OCI-LY7 (cell line): ENCODE measurements around the gene FAM120A.

ENCODE experiments used
- EZH2phosphoT487 ChIP-seq: fragments of 200-600 bp; sonication (generic); IDR thresholded peaks from 2 replicates; pipeline ENCODE4 v1.6.1; 2018; ENCODE audit warnings: low read depth, borderline replicate concordance, mild to moderate bottlenecking, mixed run types, antibody characterized with exemption, low read length, moderate library complexity, mixed read lengths
- TF ChIP-seq, protein P1 (sequence below): fragments of 200-600 bp; sonication (generic); conservative IDR thresholded peaks from 2 replicates; pipeline ENCODE4 v1.5.1; 2014; ENCODE audit warnings: mild to moderate bottlenecking, antibody characterized with exemption, low read length, moderate library complexity, mixed read lengths

DNA sequence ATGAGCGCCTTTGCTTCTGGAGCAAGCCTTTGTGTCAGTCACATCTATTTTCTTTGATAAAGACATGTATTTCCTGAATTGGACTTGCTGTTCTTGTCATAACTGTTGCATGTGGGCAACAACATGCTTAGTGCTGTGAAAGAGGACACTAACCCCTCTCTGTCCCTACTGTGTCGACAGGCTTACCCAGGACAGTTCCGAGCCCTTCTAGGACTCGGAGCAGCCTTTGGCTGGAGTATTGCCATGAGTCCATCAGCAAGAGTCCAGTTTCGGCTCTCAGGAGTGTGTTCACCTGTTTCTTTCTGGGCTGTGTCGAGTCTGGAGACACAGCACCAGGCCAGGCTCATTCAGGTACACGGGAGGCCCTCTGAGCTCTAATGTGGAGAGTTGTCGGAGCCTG, 88.8 kb downstream of the FAM120A start:
- TF ChIP-seq, protein P1, sequence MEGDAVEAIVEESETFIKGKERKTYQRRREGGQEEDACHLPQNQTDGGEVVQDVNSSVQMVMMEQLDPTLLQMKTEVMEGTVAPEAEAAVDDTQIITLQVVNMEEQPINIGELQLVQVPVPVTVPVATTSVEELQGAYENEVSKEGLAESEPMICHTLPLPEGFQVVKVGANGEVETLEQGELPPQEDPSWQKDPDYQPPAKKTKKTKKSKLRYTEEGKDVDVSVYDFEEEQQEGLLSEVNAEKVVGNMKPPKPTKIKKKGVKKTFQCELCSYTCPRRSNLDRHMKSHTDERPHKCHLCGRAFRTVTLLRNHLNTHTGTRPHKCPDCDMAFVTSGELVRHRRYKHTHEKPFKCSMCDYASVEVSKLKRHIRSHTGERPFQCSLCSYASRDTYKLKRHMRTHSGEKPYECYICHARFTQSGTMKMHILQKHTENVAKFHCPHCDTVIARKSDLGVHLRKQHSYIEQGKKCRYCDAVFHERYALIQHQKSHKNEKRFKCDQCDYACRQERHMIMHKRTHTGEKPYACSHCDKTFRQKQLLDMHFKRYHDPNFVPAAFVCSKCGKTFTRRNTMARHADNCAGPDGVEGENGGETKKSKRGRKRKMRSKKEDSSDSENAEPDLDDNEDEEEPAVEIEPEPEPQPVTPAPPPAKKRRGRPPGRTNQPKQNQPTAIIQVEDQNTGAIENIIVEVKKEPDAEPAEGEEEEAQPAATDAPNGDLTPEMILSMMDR, result no peak
- TF ChIP-seq EZH2phosphoT487, result no peak
